Measurements from ENCODE around the gene PRDM10.

PRDM10 gene

DNA sequence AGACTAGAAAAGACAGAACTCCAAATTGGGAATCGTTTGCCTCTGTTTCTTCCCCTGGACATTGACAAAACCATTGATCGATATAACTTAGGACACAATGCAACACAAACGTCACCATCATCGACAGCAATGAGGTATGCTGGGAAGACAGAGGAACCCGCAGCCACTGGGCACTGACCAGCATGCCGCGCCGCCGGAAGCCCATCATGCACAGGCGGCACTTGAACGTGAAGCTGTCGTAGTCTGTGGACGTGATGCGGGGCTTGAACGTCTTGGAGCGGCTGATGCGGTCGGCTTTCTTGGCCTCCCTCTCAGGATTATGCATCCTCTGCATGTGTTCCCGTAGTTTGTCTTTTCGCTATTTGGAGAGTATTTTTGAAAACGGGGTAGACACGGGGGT, 84.3 kb downstream of the PRDM10 start:
- TF ChIP-seq CTCF (conservative IDR thresholded peaks at IDR 0.05), result no peak
- TF ChIP-seq ZFX (IDR thresholded peaks at IDR 0.05), result no peak
- no peak overlapping the region for H3K27ac ChIP-seq

GRCh38 chr11:129917231-129917630, 85.4 kb downstream of the PRDM10 start:
- TF ChIP-seq ZFX (IDR thresholded peaks at IDR 0.05), result no peak
- no peak for TF ChIP-seq CTCF (conservative IDR thresholded peaks at IDR 0.05)

GRCh38 chr11:129911298-129911697, 91.3 kb downstream of the PRDM10 start:
- no peak overlapping the region for H3K27ac ChIP-seq
- TF ChIP-seq CTCF (conservative IDR thresholded peaks at IDR 0.05), result no peak
- TF ChIP-seq ZFX (IDR thresholded peaks at IDR 0.05), result no peak

More at GRCh38 chr11:129917231-129917630, 85.4 kb downstream of the PRDM10 start:
- no peak overlapping the region for H3K27ac ChIP-seq

DNA sequence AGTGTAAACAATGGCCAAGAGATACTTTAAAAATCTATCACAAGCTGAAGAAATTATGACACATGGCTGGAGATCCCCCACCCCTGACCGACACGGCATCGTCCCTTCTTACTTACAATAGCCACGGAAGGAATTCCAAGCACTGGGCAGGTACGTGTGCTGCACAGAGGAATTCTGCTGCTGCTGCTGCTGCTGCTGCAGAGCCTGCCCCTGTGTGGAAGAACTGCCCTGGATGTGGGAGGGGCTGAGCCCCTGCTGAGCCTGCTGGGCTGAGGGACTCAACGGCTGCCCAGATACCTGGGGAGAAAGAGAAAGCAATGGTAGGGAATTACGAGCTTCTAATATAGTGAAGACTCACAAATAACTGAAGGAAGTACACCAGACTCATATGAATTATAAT, 92.3 kb downstream of the PRDM10 start:
- TF ChIP-seq ZFX (IDR thresholded peaks at IDR 0.05) (no peak), CTCF (conservative IDR thresholded peaks at IDR 0.05) (no peak)

GRCh38 chr11:129905402-129905801, 97.2 kb downstream of the PRDM10 start:
- H3K27ac ChIP-seq, result peak overlapping the region; percentile 51
- TF ChIP-seq CTCF (conservative IDR thresholded peaks at IDR 0.05) (no peak), ZFX (IDR thresholded peaks at IDR 0.05) (no peak)

More for the DNA sequence above, 92.3 kb downstream of the PRDM10 start:
- H3K27ac ChIP-seq, result no peak overlapping the region

DNA sequence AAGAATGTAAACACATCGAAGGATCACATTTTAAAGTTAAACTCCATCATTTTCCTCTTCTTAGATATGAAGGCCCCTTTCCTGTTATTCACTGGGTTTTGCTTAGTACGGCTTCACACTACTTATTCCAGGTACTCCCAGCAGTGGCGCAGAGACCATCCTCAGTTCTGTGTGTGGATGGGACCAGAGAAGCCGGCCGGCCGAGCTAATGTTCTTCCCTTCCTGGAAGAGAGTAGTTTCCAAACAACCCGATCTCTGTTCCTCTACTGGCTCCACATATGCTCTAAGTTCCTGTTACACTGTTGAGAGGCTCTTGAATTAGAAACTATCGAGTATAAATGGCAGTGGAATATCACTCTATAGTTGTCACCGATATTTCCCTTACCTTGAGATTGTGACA, 106.6 kb downstream of the PRDM10 start:
- TF ChIP-seq CTCF (conservative IDR thresholded peaks at IDR 0.05), result no peak
- TF ChIP-seq ZFX (IDR thresholded peaks at IDR 0.05), result no peak
- H3K27ac ChIP-seq, result peak overlapping the region; percentile 73

DNA sequence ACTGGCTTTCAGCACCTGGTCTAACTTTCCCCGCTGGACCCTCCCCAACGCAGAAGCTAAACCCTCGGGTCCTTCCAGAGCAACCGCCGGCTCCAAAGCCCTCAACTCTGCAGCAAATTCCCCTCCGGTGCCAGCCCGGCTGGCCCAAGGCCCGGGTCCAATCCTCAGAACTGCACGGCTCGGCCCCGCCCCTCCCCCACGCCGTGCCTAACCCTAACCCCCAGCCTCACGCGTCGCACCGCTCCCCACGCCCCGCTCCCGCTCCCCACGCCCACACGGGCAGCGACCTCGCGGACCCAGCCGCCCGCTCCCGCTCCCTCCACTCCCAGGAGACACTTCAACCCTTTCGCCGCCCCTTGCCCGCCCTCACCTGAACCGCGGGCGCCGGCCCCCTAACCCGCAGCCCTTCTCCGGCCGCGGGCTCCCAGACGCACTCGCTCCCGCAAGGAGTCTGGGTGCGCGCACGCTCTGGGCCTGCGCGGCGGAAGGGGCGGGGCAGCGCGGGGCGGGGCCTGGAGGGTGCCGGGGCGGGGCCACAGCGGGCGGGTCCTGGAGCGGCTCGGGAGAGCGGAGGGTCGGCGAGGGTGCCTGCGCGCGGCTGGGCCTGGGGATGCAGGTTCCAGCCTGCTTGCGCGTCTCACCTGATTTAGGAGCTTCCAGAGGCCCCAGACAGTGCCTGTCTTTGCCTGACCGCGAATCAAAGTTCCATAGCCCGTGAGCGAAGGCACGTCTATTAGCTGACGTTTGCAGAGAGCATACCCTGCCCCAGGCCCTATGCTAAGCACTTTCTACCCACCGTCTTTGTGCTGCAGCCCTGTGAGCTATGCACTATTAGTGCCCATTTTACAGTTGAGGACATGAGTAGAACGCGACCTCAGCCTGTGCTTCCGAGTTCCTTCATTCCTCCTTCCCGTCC, 107.3 kb downstream of the PRDM10 start, which contains the start of gene NFRKB:
TSS of gene NFRKB (minus strand) at position 453 of the 916 bp plus-strand sequence. CDS start 2,729 bp downstream, outside the sequence.
- peak; percentile 35 for TF ChIP-seq CTCF (conservative IDR thresholded peaks at IDR 0.05)
- peak; percentile 24; the same call in 1 of the 2 replicates for TF ChIP-seq ZFX (IDR thresholded peaks at IDR 0.05)
- H3K27ac ChIP-seq, result peak within 1 kb of the TSS; percentile 73
